Measurements from ENCODE around the gene RAB27B.
A peak's percentile ranks its signal among the peaks of the same experiment; 100 is the strongest.

RAB27B gene

DNA sequence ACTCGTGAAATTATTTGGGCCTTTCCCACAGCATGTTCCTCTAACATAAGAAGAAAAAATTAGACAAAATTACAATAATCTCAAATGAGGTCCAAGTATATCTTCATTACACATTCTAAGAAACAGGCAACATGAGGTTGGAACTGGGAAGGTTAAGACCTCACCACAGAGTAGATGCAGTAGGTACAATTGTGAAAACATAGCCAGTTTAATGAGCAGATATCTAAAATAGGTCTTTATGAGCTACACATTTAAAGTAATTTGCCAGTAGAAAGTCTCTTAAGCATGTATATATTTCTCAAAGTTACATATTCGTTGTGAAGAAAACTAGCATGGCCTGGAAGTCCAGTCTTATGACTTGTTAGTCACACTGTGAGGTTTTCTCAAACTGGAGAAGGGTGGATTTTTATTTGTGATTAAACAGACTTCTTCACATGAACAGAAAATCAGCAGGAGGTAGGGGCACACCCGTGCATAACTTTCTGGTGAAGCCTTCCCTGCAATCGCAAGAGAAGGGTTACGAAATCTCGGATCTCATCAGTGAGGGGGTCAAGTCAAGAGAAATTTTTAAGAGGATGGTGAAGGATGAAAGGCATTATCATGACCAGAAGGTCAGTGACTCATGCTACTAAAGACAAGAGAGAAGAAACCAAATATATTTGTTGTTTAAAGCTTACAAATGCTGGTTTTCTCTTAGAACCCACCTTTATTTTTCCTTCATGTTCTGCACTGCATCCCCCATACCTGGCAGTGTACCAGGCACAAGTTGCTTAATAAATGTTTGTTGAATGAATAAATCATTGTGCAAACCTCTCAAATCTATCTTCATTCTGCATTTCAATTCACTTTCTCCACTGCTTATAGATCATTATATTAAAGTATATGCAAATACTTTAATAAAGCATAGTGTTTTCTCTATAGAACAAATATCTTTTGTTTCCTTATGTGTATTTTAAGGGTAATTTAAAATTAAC, 5.1 kb upstream of the RAB27B start:
- no peak for ATAC-seq
- TF ChIP-seq ZFP30 (CRISPR knock-in tag; IDR thresholded peaks at IDR 0.05) (no peak), ISL1 (CRISPR knock-in tag; IDR thresholded peaks at IDR 0.05) (0 out of 2 replicates have a peak, but pooled peaks have one; percentile 10)

DNA sequence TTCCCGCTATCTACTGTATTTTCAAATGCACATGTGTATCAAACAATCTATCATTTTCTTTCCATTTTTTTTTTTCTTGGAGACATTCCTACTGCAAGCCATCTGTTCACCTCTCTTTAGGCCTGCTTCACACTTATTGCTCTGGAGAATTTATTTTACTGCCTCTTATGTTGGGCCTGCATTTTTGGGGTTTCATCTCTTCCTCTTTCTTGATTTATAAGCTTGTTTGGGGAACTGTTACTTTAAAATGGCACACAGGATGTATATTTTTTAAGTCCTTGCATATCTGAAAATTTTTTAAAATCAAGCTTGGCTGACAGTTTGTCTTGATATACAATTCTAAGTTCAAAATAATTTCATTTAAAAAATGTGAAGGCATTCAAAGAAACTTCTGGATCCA, 3.5 kb upstream of the RAB27B start:
- TF ChIP-seq GLIS3 (CRISPR knock-in tag; IDR thresholded peaks at IDR 0.05) = no peak
- TF ChIP-seq CSDC2 (CRISPR knock-in tag; IDR thresholded peaks at IDR 0.05) = no peak
- TF ChIP-seq ZNF8 (CRISPR knock-in tag; IDR thresholded peaks at IDR 0.05) = no peak
- no peak for TF ChIP-seq ZFP3 (CRISPR knock-in tag; IDR thresholded peaks at IDR 0.05)
- TF ChIP-seq ESRRG (CRISPR knock-in tag; IDR thresholded peaks at IDR 0.05) = no peak
- TF ChIP-seq RARB (CRISPR knock-in tag; IDR thresholded peaks at IDR 0.05) = no peak
- no peak for TF ChIP-seq ZFP30 (CRISPR knock-in tag; IDR thresholded peaks at IDR 0.05)
- TF ChIP-seq, protein P1, sequence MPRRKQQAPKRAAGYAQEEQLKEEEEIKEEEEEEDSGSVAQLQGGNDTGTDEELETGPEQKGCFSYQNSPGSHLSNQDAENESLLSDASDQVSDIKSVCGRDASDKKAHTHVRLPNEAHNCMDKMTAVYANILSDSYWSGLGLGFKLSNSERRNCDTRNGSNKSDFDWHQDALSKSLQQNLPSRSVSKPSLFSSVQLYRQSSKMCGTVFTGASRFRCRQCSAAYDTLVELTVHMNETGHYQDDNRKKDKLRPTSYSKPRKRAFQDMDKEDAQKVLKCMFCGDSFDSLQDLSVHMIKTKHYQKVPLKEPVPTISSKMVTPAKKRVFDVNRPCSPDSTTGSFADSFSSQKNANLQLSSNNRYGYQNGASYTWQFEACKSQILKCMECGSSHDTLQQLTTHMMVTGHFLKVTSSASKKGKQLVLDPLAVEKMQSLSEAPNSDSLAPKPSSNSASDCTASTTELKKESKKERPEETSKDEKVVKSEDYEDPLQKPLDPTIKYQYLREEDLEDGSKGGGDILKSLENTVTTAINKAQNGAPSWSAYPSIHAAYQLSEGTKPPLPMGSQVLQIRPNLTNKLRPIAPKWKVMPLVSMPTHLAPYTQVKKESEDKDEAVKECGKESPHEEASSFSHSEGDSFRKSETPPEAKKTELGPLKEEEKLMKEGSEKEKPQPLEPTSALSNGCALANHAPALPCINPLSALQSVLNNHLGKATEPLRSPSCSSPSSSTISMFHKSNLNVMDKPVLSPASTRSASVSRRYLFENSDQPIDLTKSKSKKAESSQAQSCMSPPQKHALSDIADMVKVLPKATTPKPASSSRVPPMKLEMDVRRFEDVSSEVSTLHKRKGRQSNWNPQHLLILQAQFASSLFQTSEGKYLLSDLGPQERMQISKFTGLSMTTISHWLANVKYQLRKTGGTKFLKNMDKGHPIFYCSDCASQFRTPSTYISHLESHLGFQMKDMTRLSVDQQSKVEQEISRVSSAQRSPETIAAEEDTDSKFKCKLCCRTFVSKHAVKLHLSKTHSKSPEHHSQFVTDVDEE (CRISPR knock-in tag; IDR thresholded peaks at IDR 0.05) = no peak
- no peak for TF ChIP-seq SNAI2 (CRISPR knock-in tag; IDR thresholded peaks at IDR 0.05)
- no peak for TF ChIP-seq OSR1 (CRISPR knock-in tag; IDR thresholded peaks at IDR 0.05)
- TF ChIP-seq PPARA (CRISPR knock-in tag; IDR thresholded peaks at IDR 0.05; ENCODE audit: borderline replicate concordance) = no peak
- TF ChIP-seq, protein P2, sequence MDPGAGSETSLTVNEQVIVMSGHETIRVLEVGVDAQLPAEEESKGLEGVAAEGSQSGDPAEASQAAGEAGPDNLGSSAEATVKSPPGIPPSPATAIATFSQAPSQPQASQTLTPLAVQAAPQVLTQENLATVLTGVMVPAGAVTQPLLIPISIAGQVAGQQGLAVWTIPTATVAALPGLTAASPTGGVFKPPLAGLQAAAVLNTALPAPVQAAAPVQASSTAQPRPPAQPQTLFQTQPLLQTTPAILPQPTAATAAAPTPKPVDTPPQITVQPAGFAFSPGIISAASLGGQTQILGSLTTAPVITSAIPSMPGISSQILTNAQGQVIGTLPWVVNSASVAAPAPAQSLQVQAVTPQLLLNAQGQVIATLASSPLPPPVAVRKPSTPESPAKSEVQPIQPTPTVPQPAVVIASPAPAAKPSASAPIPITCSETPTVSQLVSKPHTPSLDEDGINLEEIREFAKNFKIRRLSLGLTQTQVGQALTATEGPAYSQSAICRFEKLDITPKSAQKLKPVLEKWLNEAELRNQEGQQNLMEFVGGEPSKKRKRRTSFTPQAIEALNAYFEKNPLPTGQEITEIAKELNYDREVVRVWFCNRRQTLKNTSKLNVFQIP (CRISPR knock-in tag; IDR thresholded peaks at IDR 0.05; ENCODE audit: borderline replicate concordance, low read depth) = no peak
- TF ChIP-seq, protein P3, sequence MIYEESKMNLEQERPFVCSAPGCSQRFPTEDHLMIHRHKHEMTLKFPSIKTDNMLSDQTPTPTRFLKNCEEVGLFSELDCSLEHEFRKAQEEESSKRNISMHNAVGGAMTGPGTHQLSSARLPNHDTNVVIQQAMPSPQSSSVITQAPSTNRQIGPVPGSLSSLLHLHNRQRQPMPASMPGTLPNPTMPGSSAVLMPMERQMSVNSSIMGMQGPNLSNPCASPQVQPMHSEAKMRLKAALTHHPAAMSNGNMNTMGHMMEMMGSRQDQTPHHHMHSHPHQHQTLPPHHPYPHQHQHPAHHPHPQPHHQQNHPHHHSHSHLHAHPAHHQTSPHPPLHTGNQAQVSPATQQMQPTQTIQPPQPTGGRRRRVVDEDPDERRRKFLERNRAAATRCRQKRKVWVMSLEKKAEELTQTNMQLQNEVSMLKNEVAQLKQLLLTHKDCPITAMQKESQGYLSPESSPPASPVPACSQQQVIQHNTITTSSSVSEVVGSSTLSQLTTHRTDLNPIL (CRISPR knock-in tag; IDR thresholded peaks at IDR 0.05; ENCODE audit: low read depth) = no peak
- no peak for TF ChIP-seq ISL1 (CRISPR knock-in tag; IDR thresholded peaks at IDR 0.05)
- no peak for TF ChIP-seq ARNTL (CRISPR knock-in tag; IDR thresholded peaks at IDR 0.05; ENCODE audit: borderline replicate concordance, low read depth)
- TF ChIP-seq, protein P4, sequence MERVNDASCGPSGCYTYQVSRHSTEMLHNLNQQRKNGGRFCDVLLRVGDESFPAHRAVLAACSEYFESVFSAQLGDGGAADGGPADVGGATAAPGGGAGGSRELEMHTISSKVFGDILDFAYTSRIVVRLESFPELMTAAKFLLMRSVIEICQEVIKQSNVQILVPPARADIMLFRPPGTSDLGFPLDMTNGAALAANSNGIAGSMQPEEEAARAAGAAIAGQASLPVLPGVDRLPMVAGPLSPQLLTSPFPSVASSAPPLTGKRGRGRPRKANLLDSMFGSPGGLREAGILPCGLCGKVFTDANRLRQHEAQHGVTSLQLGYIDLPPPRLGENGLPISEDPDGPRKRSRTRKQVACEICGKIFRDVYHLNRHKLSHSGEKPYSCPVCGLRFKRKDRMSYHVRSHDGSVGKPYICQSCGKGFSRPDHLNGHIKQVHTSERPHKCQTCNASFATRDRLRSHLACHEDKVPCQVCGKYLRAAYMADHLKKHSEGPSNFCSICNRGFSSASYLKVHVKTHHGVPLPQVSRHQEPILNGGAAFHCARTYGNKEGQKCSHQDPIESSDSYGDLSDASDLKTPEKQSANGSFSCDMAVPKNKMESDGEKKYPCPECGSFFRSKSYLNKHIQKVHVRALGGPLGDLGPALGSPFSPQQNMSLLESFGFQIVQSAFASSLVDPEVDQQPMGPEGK (CRISPR knock-in tag; IDR thresholded peaks at IDR 0.05; ENCODE audit: borderline replicate concordance) = no peak
- no peak for TF ChIP-seq TCF4 (CRISPR knock-in tag; IDR thresholded peaks at IDR 0.05; ENCODE audit: borderline replicate concordance)
- TF ChIP-seq ZNF70 (CRISPR knock-in tag; IDR thresholded peaks at IDR 0.05) = no peak
- TF ChIP-seq BACH2 (CRISPR knock-in tag; IDR thresholded peaks at IDR 0.05; ENCODE audit: borderline replicate concordance) = no peak
- ATAC-seq = no peak

DNA sequence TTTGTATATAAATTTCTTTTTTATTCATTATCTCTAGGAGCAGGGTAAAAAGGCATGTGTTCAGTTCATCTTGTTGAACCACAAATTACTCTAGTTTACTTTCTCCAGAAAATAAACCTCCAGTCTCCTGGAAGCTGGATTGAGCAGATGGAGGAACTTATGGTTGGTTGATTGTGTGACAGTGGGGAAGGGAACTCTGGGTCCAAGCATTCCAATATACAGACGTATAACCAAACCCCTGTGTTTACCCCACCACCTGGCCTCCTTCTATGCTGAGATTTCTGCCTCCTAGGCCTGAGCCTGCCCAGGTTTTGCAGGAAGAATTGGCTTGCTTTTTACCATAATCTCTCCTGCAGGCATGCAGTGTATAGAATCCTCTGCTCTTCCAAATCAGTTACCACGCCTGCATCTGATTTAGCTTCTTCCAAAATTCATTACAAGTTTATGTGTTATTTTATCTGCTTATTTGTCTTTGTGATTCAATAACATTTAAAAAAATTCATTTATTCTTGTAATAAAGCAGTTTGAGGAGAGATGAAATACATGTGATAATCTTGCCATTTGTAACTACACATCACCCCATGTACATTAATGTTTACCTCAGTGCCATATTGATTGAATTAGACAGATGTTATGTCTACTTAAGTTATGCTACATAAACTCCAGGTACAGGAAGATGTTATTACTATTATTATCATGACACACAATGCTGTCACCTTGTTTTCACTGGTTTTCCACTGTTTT, 2.5 kb upstream of the RAB27B start:
- TF ChIP-seq TCF4 (CRISPR knock-in tag; IDR thresholded peaks at IDR 0.05; ENCODE audit: borderline replicate concordance) (peak; percentile 73), ZC3H10 (CRISPR knock-in tag; IDR thresholded peaks at IDR 0.05) (no peak), GLIS3 (CRISPR knock-in tag; IDR thresholded peaks at IDR 0.05) (no peak)
- TF ChIP-seq, protein P1 (CRISPR knock-in tag; IDR thresholded peaks at IDR 0.05) = 0 out of 2 replicates have a peak, but pooled peaks have one; percentile 45
- no peak for ATAC-seq

All from SK-N-SH treated with all-trans-retinoic acid at 6 μM for 48 hours (cell line).